ENCODE measurements around the gene CFB. TPM values are rescaled to one million over a fixed set of nuclear protein-coding genes. Genes with fewer than 3 reads are reported as not detected.
"Not testable (repeated sequence)": the region's sequence is repeated elsewhere in the genome, so short reads cannot be mapped to it uniquely, and the experiment has no call there.

CFB gene
- total and polyA plus RNA-seq, 3 experiments from 2014 or later = 0.31 to 0.83 (median 0.40) TPM

- not testable (repeated sequence) for DNase-seq; H3K36me3 Mint-ChIP-seq; H3K27ac ChIP-seq (ENCODE audit: low read depth, low read length); H3K9me3 Mint-ChIP-seq; H3K4me3 Mint-ChIP-seq; H3K4me1 ChIP-seq (ENCODE audit: insufficient read depth, low read length); H3K36me3 ChIP-seq (ENCODE audit: insufficient read depth, low read length); H3K9me3 ChIP-seq (ENCODE audit: low read length); H3K27me3 ChIP-seq (ENCODE audit: insufficient read depth, low read length, poor library complexity, severe bottlenecking); H3K4me3 ChIP-seq (ENCODE audit: low read length)
- H3K27me3 Mint-ChIP-seq = peaks cover 0 to 16% of the 10 kb centered on the region in 2 donors
- peak overlapping the region in 1 of 8 donors; percentile 67 for H3K27ac Mint-ChIP-seq
- POLR2A ChIA-PET = interaction anchor here (0.7 kb wide), 1 partner anchor 12 kb away, joined by 3 read pairs; no protein-coding TSS in a partner anchor
- peaks cover 9 to 10% (median 10%) of the 10 kb centered on the region in 3 donors for H3K4me1 Mint-ChIP-seq
- CTCF ChIA-PET = interaction anchor here (1.4 kb wide), 1 partner anchor 11 kb away, joined by 3 read pairs; no protein-coding TSS in a partner anchor
Measured at GRCh38 chr6:31906727-31907126, 39.2 kb upstream of the CFB start.

- Histone ChIP-seq H3K4me1 (ENCODE audit: insufficient read depth, low read length) (peaks cover 7% of the 10 kb centered on the region), H3K27me3 (ENCODE audit: insufficient read depth, low read length, poor library complexity, severe bottlenecking) (no peaks in the 10 kb centered on the region), H3K9me3 (ENCODE audit: low read length) (no peaks in the 10 kb centered on the region), H3K27ac (ENCODE audit: low read depth, low read length) (no peak overlapping the region), H3K4me3 (ENCODE audit: low read length) (no peak overlapping the region), H3K36me3 (ENCODE audit: insufficient read depth, low read length) (no peaks in the 10 kb centered on the region)
- H3K4me1 Mint-ChIP-seq = peaks cover 9 to 10% (median 10%) of the 10 kb centered on the region in 3 donors
- no peaks in the 10 kb centered on the region for H3K36me3 Mint-ChIP-seq
- H3K27ac Mint-ChIP-seq = no peak overlapping the region
- POLR2A ChIA-PET = interaction anchor here (0.6 to 0.7 kb wide), 3 partner anchors 12 to 634 kb away, joined by 3 read pairs; no protein-coding TSS in a partner anchor
- CTCF ChIA-PET = interaction anchor here (0.7 to 1.5 kb wide), 3 partner anchors 11 to 698 kb away, joined by 3 to 4 read pairs (median 3); no protein-coding TSS in a partner anchor
- no peaks in the 10 kb centered on the region for H3K9me3 Mint-ChIP-seq
- no peak overlapping the region for H3K4me3 Mint-ChIP-seq
- H3K27me3 Mint-ChIP-seq = peaks cover 4 to 20% of the 10 kb centered on the region in 2 donors
- no peak for DNase-seq
Measured at GRCh38 chr6:31907158-31907813, 38.6 kb upstream of the CFB start.

DNA sequence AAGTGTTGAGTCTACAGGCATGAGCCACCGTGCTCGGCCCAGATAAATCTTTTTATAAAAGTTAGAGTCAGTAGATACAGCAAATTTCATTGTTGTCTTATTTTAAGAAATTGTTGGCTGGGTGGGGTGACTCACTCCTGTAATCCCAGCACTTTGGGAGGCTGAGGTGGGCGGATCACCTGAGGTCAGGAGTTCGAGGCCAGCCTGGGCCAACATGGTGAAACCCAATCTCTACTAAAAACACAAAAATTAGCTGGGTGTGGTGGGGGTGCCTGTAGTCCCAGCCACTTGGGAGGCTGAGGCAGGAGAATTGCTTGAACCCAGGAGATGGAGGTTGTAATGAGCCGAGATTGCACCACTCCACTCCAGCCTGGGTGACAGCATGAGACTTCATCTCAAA lies 37.6 kb upstream of the CFB start:
- H3K36me3 Mint-ChIP-seq = not testable (repeated sequence)

GRCh38 chr6:31908791-31909190 lies 37.1 kb upstream of the CFB start:
- Histone ChIP-seq H3K27me3 (ENCODE audit: insufficient read depth, low read length, poor library complexity, severe bottlenecking) (no peaks in the 10 kb centered on the region), H3K9me3 (ENCODE audit: low read length) (no peaks in the 10 kb centered on the region), H3K4me1 (ENCODE audit: insufficient read depth, low read length) (no peaks in the 10 kb centered on the region), H3K27ac (ENCODE audit: low read depth, low read length) (no peak overlapping the region), H3K4me3 (ENCODE audit: low read length) (no peak overlapping the region), H3K36me3 (ENCODE audit: insufficient read depth, low read length) (no peaks in the 10 kb centered on the region)
- peaks cover 6 to 22% of the 10 kb centered on the region in 2 donors for H3K27me3 Mint-ChIP-seq
- H3K4me1 Mint-ChIP-seq = peaks cover 0 to under 1% (median 0%) of the 10 kb centered on the region in 3 donors
- H3K4me3 Mint-ChIP-seq = no peak overlapping the region
- no peaks in the 10 kb centered on the region for H3K9me3 Mint-ChIP-seq
- peak overlapping the region in 1 of 8 donors; percentile 33 for H3K27ac Mint-ChIP-seq
- H3K36me3 Mint-ChIP-seq = no peaks in the 10 kb centered on the region
- POLR2A ChIA-PET = no interaction called here
- DNase-seq = no peak
- CTCF ChIA-PET = interaction anchor here (0.7 to 1.5 kb wide), 2 partner anchors 20 to 43 kb away, joined by 3 to 4 read pairs; no protein-coding TSS in a partner anchor

More for the DNA sequence above, 37.6 kb upstream of the CFB start:
- POLR2A ChIA-PET; H3K27ac ChIP-seq (ENCODE audit: low read depth, low read length); H3K4me3 ChIP-seq (ENCODE audit: low read length); H3K4me3 Mint-ChIP-seq; H3K36me3 ChIP-seq (ENCODE audit: insufficient read depth, low read length); H3K4me1 Mint-ChIP-seq; H3K9me3 Mint-ChIP-seq; H3K4me1 ChIP-seq (ENCODE audit: insufficient read depth, low read length); H3K27me3 ChIP-seq (ENCODE audit: insufficient read depth, low read length, poor library complexity, severe bottlenecking); DNase-seq; H3K9me3 ChIP-seq (ENCODE audit: low read length): not testable (repeated sequence)
- Mint-ChIP-seq H3K27me3 (peaks cover 4 to 22% of the 10 kb centered on the region in 2 donors), H3K27ac (peak overlapping the region in 1 of 8 donors; percentile 33)
- CTCF ChIA-PET = interaction anchor here (0.8 to 1.5 kb wide), 3 partner anchors 10 to 46 kb away, joined by 3 to 4 read pairs (median 3); no protein-coding TSS in a partner anchor

- H3K9me3 ChIP-seq (ENCODE audit: low read length); H3K36me3 ChIP-seq (ENCODE audit: insufficient read depth, low read length); H3K9me3 Mint-ChIP-seq; H3K36me3 Mint-ChIP-seq; H3K4me1 ChIP-seq (ENCODE audit: insufficient read depth, low read length); DNase-seq; H3K27me3 ChIP-seq (ENCODE audit: insufficient read depth, low read length, poor library complexity, severe bottlenecking); H3K4me3 ChIP-seq (ENCODE audit: low read length); H3K4me3 Mint-ChIP-seq; H3K27ac Mint-ChIP-seq; H3K4me1 Mint-ChIP-seq; H3K27ac ChIP-seq (ENCODE audit: low read depth, low read length): not testable (repeated sequence)
- ChIA-PET CTCF (interaction anchor here (0.7 kb wide), 1 partner anchor 21 kb away, joined by 3 read pairs; no protein-coding TSS in a partner anchor), POLR2A (interaction anchor here (0.6 to 0.7 kb wide), 2 partner anchors 56 to 446 kb away, joined by 3 to 4 read pairs; no protein-coding TSS in a partner anchor)
- H3K27me3 Mint-ChIP-seq = peaks cover 7 to 22% of the 10 kb centered on the region in 2 donors
Measured at GRCh38 chr6:31909298-31909697, 36.6 kb upstream of the CFB start.

DNA sequence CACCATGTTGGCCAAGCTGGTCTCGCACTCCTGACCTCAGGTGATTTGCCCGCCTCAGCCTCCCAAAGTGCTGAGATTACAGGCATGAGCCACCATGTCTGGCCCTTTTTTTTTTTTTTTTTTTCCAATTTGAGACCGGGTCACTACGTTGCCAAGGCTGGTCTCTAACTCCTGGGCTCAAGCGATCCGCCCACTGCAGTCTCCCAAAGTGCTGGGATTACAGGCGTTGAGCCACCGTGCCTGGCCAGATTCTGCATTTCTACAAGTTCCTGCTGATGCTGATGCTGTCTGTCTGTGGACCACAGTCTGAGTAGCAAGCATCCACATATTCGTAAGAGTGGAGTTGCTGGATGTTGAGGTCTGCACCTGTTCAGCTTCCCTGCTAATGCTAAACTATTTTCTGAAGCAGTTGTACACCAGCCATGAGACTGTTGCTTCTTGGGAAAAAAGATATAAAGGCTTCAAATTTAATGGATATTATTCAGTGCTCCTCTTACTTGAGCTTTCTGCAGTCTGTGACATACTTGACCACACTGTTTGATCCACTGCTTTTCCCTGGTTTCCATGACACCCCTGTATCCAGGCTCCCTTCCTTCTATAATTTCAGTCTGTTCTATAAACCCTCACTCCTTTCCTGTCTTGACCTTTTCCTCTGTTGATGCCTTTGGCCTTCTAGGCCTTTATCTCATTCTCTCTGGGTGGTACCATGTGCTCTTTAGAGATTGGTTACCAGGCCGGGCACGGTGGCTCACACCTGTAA lies 33.9 kb upstream of the CFB start:
- Histone ChIP-seq H3K4me1 (ENCODE audit: insufficient read depth, low read length) (no peaks in the 10 kb centered on the region), H3K36me3 (ENCODE audit: insufficient read depth, low read length) (no peaks in the 10 kb centered on the region), H3K9me3 (ENCODE audit: low read length) (no peaks in the 10 kb centered on the region), H3K27ac (ENCODE audit: low read depth, low read length) (no peak overlapping the region), H3K27me3 (ENCODE audit: insufficient read depth, low read length, poor library complexity, severe bottlenecking) (no peaks in the 10 kb centered on the region), H3K4me3 (ENCODE audit: low read length) (no peak overlapping the region)
- DNase-seq = no peak
- ChIA-PET CTCF (no interaction called here), POLR2A (interaction anchor here (0.7 kb wide), 1 partner anchor 491 kb away, joined by 4 read pairs; no protein-coding TSS in a partner anchor)
- Mint-ChIP-seq H3K36me3 (no peaks in the 10 kb centered on the region), H3K4me3 (no peak overlapping the region), H3K4me1 (no peaks in the 10 kb centered on the region), H3K27me3 (peaks cover 7 to 31% of the 10 kb centered on the region in 2 donors), H3K9me3 (no peaks in the 10 kb centered on the region), H3K27ac (no peak overlapping the region)

DNA sequence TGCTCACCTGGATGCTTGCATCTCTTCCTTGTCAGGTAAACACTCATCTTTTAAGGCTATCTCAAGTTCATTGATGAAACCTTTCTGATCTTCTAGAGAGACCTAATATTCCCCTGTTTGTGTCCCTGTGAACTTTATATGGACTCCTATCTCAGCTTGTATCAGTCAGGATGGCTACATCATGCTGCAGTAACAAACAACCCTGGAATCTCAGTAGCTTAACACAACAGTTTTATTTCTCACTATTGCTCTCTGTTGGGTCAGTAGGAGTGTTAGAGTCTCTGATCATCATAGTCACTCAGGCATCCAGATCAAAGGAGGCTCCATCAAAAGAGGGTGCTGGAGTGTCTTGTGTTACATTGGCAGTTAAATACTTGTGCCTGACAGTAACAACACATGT lies 30.5 kb upstream of the CFB start:
- H3K27me3 Mint-ChIP-seq = peaks cover 7 to 21% of the 10 kb centered on the region in 2 donors
- DNase-seq = no peak
- no peaks in the 10 kb centered on the region for H3K4me1 Mint-ChIP-seq
- POLR2A ChIA-PET = no interaction called here
- H3K9me3 Mint-ChIP-seq = no peaks in the 10 kb centered on the region
- Histone ChIP-seq H3K36me3 (ENCODE audit: insufficient read depth, low read length) (no peaks in the 10 kb centered on the region), H3K4me1 (ENCODE audit: insufficient read depth, low read length) (no peaks in the 10 kb centered on the region), H3K27me3 (ENCODE audit: insufficient read depth, low read length, poor library complexity, severe bottlenecking) (no peaks in the 10 kb centered on the region), H3K9me3 (ENCODE audit: low read length) (no peaks in the 10 kb centered on the region), H3K27ac (ENCODE audit: low read depth, low read length) (no peak overlapping the region), H3K4me3 (ENCODE audit: low read length) (no peak overlapping the region)
- CTCF ChIA-PET = no interaction called here
- H3K27ac Mint-ChIP-seq = peak overlapping the region in 1 of 8 donors; percentile 13
- H3K36me3 Mint-ChIP-seq = no peaks in the 10 kb centered on the region
- no peak overlapping the region for H3K4me3 Mint-ChIP-seq

DNA sequence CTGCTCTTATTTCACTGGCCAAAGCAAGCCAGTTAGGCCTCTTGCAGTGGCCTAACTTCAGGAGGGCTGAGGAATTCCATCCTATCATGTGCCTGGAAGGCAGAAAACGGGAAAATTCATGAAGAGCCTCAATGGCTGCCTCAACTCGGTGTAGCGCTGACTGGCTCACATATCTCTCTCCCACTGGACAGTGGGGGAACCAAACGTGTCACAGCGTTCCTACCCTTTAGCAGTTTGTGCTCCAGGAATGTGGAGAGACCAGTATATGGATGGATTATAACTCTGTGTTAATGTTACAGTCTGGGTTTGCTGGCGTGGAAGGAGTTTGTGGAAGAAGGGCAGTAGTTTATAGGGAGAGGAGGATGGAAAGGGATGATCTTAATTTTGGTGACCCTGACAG lies 30.1 kb upstream of the CFB start:
- no peaks in the 10 kb centered on the region for H3K4me1 ChIP-seq (ENCODE audit: insufficient read depth, low read length)
- no peak for DNase-seq
- CTCF ChIA-PET = no interaction called here
- H3K27me3 ChIP-seq (ENCODE audit: insufficient read depth, low read length, poor library complexity, severe bottlenecking) = no peaks in the 10 kb centered on the region
- no peak overlapping the region for H3K27ac Mint-ChIP-seq
- no peak overlapping the region for H3K27ac ChIP-seq (ENCODE audit: low read depth, low read length)
- no peaks in the 10 kb centered on the region for H3K9me3 ChIP-seq (ENCODE audit: low read length)
- H3K27me3 Mint-ChIP-seq = peaks cover 7 to 20% of the 10 kb centered on the region in 2 donors
- H3K4me1 Mint-ChIP-seq = no peaks in the 10 kb centered on the region
- POLR2A ChIA-PET = no interaction called here
- H3K4me3 ChIP-seq (ENCODE audit: low read length) = no peak overlapping the region
- H3K4me3 Mint-ChIP-seq = no peak overlapping the region
- no peaks in the 10 kb centered on the region for H3K36me3 Mint-ChIP-seq
- H3K36me3 ChIP-seq (ENCODE audit: insufficient read depth, low read length) = no peaks in the 10 kb centered on the region
- H3K9me3 Mint-ChIP-seq = no peaks in the 10 kb centered on the region

All from CD8-positive, alpha-beta memory T cell (primary cell).